ENCODE data around the gene GRHL3. TPM values are rescaled to one million over a fixed set of nuclear protein-coding genes. Genes with fewer than 3 reads are reported as not detected.
"Not testable (repeated sequence)": the region's sequence is repeated elsewhere in the genome, so short reads cannot be mapped to it uniquely, and the experiment has no call there.

Gene GRHL3
- total RNA-seq, 2 experiments from 2014 or later, result not detected

- Mint-ChIP-seq H3K36me3 (ENCODE audit: low read depth) (no peaks in the 10 kb centered on the region), H3K4me1 (ENCODE audit: low read depth) (no peaks in the 10 kb centered on the region), H3K9me3 (no peaks in the 10 kb centered on the region), H3K27me3 (peaks cover 3% of the 10 kb centered on the region), H3K4me3 (no peak overlapping the region), H3K27ac (no peak overlapping the region)
- ChIA-PET POLR2A (no interaction called here), CTCF (interaction anchor here (0.7 kb wide), 1 partner anchor 107 kb away, joined by 3 read pairs; no protein-coding TSS in a partner anchor)
- no peak for TF ChIP-seq CTCF (IDR thresholded peaks at IDR 0.05)
- ATAC-seq (no peak), DNase-seq (no peak)
- intact Hi-C loops (cut with micrococcal nuclease), result no loop called here
Measured at GRCh38 chr1:24283326-24284155, 35.6 kb upstream of the GRHL3 start.

- Mint-ChIP-seq H3K36me3 (ENCODE audit: low read depth) (no peaks in the 10 kb centered on the region), H3K4me3 (no peak overlapping the region), H3K4me1 (ENCODE audit: low read depth) (no peaks in the 10 kb centered on the region), H3K27me3 (peaks cover 3% of the 10 kb centered on the region), H3K27ac (no peak overlapping the region), H3K9me3 (no peaks in the 10 kb centered on the region)
- TF ChIP-seq CTCF (IDR thresholded peaks at IDR 0.05), result no peak
- POLR2A ChIA-PET, result no interaction called here
- ATAC-seq, result no peak
- intact Hi-C loops (cut with micrococcal nuclease), result no loop called here
- CTCF ChIA-PET, result interaction anchor here (0.7 to 1.0 kb wide), 2 partner anchors 107 to 109 kb away, joined by 3 read pairs; no protein-coding TSS in a partner anchor
- DNase-seq, result no peak
Measured at GRCh38 chr1:24284156-24284471, 35.0 kb upstream of the GRHL3 start.

GRCh38 chr1:24285231-24285630, 33.9 kb upstream of the GRHL3 start:
- intact Hi-C loops (cut with micrococcal nuclease), result no loop called here
- DNase-seq (no peak), ATAC-seq (no peak)
- H3K27me3 Mint-ChIP-seq, result peaks cover 3% of the 10 kb centered on the region
- TF ChIP-seq CTCF (IDR thresholded peaks at IDR 0.05), result no peak
- H3K9me3 Mint-ChIP-seq, result no peaks in the 10 kb centered on the region
- POLR2A ChIA-PET, result no interaction called here
- CTCF ChIA-PET, result no interaction called here
- H3K4me3 Mint-ChIP-seq, result no peak overlapping the region
- H3K4me1 Mint-ChIP-seq (ENCODE audit: low read depth), result no peaks in the 10 kb centered on the region
- no peaks in the 10 kb centered on the region for H3K36me3 Mint-ChIP-seq (ENCODE audit: low read depth)
- H3K27ac Mint-ChIP-seq, result no peak overlapping the region

GRCh38 chr1:24286246-24287010, 32.7 kb upstream of the GRHL3 start:
- Mint-ChIP-seq H3K4me3 (no peak overlapping the region), H3K27me3 (peaks cover 3% of the 10 kb centered on the region), H3K4me1 (ENCODE audit: low read depth) (no peaks in the 10 kb centered on the region), H3K27ac (no peak overlapping the region), H3K9me3 (no peaks in the 10 kb centered on the region), H3K36me3 (ENCODE audit: low read depth) (no peaks in the 10 kb centered on the region)
- TF ChIP-seq CTCF (IDR thresholded peaks at IDR 0.05), result no peak
- DNase-seq (no peak), ATAC-seq (no peak)
- CTCF ChIA-PET, result no interaction called here
- POLR2A ChIA-PET, result no interaction called here
- intact Hi-C loops (cut with micrococcal nuclease), result no loop called here

GRCh38 chr1:24287779-24288178, 31.4 kb upstream of the GRHL3 start:
- H3K36me3 Mint-ChIP-seq (ENCODE audit: low read depth); ATAC-seq; H3K27ac Mint-ChIP-seq; H3K9me3 Mint-ChIP-seq; H3K4me3 Mint-ChIP-seq; POLR2A ChIA-PET; H3K27me3 Mint-ChIP-seq; intact Hi-C loops (cut with micrococcal nuclease); DNase-seq; H3K4me1 Mint-ChIP-seq (ENCODE audit: low read depth): not testable (repeated sequence)
- CTCF ChIA-PET, result interaction anchor here (1.4 to 1.7 kb wide), 2 partner anchors 104 to 137 kb away, joined by 4 to 6 read pairs; no protein-coding TSS in a partner anchor

Data from activated CD8-positive, alpha-beta T cell treated with anti-CD3 and anti-CD28 coated beads for 36 hours (primary cell).